Stimulated activated CD4-positive, alpha-beta T cell treated with anti-CD3 and anti-CD28 coated beads, Interleukin-15, amount 100 ng/mL, for 24 hours (primary cell): ENCODE results near the gene TNS4.

Experiments
- DNase-seq: peaks from one replicate; pipeline ENCODE4 v3.0.0-alpha.2; 2020

The TNS4 gene

GRCh38 chr17:40470932-40471828 is 30.2 kb downstream of the TNS4 start:
- no peak for DNase-seq

GRCh38 chr17:40469805-40470675 is 31.4 kb downstream of the TNS4 start:
- no peak for DNase-seq

GRCh38 chr17:40468560-40468959 is 32.9 kb downstream of the TNS4 start:
- DNase-seq: no peak

GRCh38 chr17:40467281-40467867 is 34.0 kb downstream of the TNS4 start:
- DNase-seq: no peak

GRCh38 chr17:40466298-40466971 is 35.0 kb downstream of the TNS4 start:
- no peak for DNase-seq

GRCh38 chr17:40464392-40464855 is 37.0 kb downstream of the TNS4 start:
- DNase-seq: no peak

- DNase-seq: no peak
Observed at GRCh38 chr17:40463122-40463550, 38.3 kb downstream of the TNS4 start.

- no peak for DNase-seq
Observed at GRCh38 chr17:40462343-40463121, 38.9 kb downstream of the TNS4 start.

GRCh38 chr17:40461732-40462342 is 39.6 kb downstream of the TNS4 start:
- DNase-seq: no peak

GRCh38 chr17:40460968-40461731 is 40.3 kb downstream of the TNS4 start:
- DNase-seq: no peak

GRCh38 chr17:40460604-40460967 is 40.8 kb downstream of the TNS4 start:
- no peak for DNase-seq

- DNase-seq: no peak
Observed at GRCh38 chr17:40459636-40460603, 41.5 kb downstream of the TNS4 start.

GRCh38 chr17:40458851-40459482 is 42.5 kb downstream of the TNS4 start:
- DNase-seq: no peak

GRCh38 chr17:40457964-40458791 is 43.2 kb downstream of the TNS4 start:
- no peak for DNase-seq

GRCh38 chr17:40457369-40457768 is 44.1 kb downstream of the TNS4 start:
- no peak for DNase-seq

- no peak for DNase-seq
Observed at GRCh38 chr17:40456396-40456951, 44.9 kb downstream of the TNS4 start.

- no peak for DNase-seq
Observed at GRCh38 chr17:40454613-40454995, 46.8 kb downstream of the TNS4 start.
